GM12875 (cell line): ENCODE results near the gene PRR18.

Source experiments
- H3K4me3 ChIP-seq: one replicate; pipeline ENCODE4 v1.5.1; 2011; ENCODE audit warnings: low read depth, low read length, control low read depth
- TF ChIP-seq, protein P1 (sequence below): IDR thresholded peaks from 2 replicates; pipeline ENCODE4 v1.5.1; 2011; ENCODE audit warnings: low read depth, mild to moderate bottlenecking, control low read depth, inconsistent platforms, low read length, moderate library complexity, borderline replicate concordance; ENCODE audit not compliant: insufficient read depth

Gene PRR18

DNA sequence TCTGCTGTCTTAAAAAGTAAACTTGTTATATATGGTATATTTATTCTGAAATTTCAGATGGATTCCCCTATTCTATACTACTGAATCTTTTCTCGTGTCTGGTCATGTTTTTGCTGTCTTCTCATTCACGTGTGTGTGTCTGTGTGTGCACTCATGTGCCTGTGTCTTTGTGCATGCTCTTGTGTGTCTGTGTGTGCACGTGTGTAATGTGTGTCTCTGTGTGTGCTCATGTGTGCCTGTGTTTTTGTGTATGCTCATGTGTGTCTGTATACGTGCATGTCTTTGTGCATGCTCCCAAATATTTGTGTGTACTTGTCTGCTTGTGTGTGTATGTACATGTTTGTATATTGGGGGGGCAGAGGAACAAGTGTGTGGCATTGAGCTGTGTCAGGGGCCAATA is 34.0 kb downstream of the PRR18 start:
- H3K4me3 ChIP-seq, result no peak overlapping the region
- TF ChIP-seq, protein P1, sequence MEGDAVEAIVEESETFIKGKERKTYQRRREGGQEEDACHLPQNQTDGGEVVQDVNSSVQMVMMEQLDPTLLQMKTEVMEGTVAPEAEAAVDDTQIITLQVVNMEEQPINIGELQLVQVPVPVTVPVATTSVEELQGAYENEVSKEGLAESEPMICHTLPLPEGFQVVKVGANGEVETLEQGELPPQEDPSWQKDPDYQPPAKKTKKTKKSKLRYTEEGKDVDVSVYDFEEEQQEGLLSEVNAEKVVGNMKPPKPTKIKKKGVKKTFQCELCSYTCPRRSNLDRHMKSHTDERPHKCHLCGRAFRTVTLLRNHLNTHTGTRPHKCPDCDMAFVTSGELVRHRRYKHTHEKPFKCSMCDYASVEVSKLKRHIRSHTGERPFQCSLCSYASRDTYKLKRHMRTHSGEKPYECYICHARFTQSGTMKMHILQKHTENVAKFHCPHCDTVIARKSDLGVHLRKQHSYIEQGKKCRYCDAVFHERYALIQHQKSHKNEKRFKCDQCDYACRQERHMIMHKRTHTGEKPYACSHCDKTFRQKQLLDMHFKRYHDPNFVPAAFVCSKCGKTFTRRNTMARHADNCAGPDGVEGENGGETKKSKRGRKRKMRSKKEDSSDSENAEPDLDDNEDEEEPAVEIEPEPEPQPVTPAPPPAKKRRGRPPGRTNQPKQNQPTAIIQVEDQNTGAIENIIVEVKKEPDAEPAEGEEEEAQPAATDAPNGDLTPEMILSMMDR, result no peak

DNA sequence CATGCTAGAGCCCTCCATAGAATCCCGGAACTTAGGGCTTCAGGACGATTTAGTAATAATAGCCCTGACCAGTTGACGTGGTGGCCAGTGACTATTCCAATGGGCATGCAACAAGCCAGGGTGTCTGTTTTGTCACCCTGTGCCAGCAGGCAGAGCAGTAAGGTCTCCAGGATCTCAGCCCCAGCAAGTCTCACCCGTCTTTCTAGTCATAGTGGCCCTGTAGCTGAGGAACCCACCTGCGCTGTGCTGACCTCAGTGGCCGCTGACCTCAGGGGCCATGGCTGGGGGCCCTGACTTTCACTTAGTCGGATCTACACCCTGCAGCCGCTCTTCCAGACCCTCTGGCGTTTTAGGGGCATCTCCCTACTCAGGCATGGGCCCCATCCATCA is 36.8 kb downstream of the PRR18 start:
- H3K4me3 ChIP-seq, result no peak overlapping the region
- TF ChIP-seq, protein P1, result no peak

DNA sequence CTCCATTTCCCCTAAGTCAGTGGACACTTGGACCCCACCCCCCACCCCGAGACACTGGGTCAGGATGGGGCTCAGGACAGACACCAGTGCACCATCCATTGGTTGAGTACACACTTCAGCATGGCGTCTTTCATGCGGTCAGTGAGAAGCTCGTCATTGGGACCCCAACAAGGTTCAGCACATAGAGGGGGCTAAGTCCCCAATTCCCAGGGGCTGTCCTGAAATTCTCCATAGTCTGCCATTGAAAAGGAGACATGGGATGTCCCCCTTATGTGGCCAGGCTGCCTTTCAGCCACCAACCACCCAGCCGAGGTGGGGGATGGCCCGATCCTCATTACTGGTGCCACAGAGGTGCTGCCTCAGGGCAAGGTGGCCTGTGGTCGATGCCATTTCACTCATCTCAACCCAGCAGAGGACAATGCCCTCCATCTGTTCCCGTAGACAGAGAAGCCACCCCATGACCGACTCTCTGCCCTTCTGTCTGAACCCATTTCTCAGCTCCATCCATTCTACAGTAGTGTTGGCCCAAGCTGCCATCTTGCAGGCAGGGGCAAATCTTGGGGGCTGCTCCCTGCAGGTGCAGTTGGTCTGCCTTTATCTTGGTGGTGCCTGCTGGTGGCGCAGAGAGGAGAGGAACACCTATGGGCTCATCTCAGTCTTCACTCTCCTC is 37.4 kb downstream of the PRR18 start:
- H3K4me3 ChIP-seq, result no peak overlapping the region
- TF ChIP-seq, protein P1, result no peak

DNA sequence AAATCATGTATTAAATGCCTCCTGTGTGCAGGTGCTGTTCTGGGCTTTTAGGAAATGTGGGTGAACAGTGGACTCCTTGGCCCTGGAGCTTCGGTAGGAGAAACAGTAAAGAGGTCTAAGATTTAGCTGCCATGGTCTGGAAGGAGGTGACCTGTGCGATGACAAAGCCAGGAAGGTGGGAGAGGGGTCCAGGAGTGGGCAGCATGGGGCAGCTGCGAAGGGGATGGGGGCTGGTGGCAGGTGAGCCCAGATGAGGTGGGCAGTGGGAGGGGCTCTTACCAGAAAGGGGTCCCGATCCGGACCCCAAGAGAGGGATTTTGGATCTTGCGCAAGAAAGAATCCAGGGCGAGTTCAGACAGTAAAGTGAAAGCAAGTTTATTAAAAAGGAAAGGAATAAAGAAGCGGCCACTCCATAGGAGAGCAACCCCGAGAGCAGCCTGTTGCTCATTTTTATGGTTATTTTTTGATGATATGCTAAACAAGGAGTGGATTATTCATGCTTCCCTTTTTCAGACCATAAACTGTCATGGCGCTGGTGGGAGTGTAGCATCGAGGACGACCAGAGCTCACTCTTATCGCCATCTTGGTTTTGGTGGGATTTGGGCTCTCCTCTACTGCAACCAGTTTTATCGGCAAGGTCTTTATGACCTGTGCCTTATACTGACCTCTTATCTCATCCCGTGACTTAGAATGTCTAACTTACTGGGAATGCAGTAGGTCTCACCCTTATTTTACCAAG is 38.7 kb downstream of the PRR18 start:
- TF ChIP-seq, protein P1, result no peak
- no peak overlapping the region for H3K4me3 ChIP-seq

DNA sequence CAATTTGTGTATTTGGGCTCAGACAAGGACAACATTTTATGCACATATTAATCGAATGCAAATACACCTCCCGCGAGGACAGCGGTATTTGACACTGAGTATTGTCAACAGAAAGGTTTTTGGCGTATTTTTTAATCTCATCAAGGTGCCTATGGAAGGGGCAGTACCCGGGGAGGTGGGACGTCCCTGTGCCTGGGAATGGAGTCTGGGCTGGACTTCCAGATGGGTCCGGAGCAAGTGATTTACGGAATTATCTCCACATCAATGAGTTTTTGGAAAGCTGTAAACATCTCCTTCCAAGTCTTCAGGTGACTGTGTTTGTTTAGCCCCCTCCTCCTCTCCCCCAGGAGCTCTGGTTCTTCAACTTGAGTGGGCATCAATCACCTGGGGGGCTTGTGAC is 39.8 kb downstream of the PRR18 start:
- no peak overlapping the region for H3K4me3 ChIP-seq
- TF ChIP-seq, protein P1, result no peak

DNA sequence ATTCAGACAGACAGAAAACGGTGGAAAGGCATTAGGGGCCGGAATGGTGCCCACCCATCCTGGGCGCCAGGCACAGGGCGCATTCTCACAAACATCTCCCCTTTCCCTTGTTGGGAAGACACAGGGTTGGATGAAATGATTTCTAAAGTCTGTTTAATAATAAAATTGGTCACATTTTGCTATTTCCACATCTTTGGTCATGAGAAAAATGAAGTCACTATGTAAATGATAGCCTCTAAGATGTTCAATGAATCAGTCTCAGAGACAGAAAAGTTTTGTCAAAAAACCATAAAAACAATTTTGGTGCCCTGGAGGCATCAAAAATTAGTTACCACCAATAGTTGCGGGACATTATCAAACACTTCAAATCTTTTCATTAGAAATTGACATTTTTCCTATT is 40.7 kb downstream of the PRR18 start:
- TF ChIP-seq, protein P1, result no peak
- no peak overlapping the region for H3K4me3 ChIP-seq

DNA sequence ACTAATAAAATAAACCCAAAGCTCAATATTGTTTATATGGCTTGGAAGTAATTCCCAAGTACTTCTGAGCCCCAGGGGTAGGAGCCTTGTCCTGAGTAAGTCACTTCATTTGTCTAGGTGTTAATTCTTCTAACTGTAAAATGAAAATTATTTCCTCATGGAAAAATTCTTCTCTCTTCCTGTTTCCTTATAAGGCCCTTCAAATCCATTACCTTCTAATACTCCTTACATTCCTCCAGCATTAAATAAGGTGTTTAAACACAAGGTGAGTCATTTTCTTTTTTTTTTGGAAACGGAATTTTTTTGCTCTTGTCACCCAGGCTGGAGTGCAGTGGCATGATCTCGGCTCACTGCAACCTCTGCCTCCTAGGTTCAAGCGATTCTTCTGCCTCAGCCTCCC is 41.9 kb downstream of the PRR18 start:
- TF ChIP-seq, protein P1, result no peak
- H3K4me3 ChIP-seq, result no peak overlapping the region
